Stomach (tissue), 4 donors: ENCODE data around the gene ZMIZ1.

Experiments used
- POLR2A ChIP-seq, 4 donors: fragments of 450-650 bp; IDR thresholded peaks; one replicate each; pipeline ENCODE4 v1.6.1; 2016; ENCODE audit warnings: antibody characterized with exemption in 4 of 4, control low read depth in 2 of 4, mild to moderate bottlenecking in 1 of 4, moderate library complexity in 1 of 4
- POLR2AphosphoS5 ChIP-seq, 3 donors: sonication (generic); formaldehyde crosslinking; IDR thresholded peaks; one replicate each; pipeline ENCODE4 v1.6.1; 2016; ENCODE audit warnings: antibody characterized with exemption in 3 of 3
- TF ChIP-seq, protein P1 (sequence below), 7 experiments: fragments of 450-650 bp in 4 of 7; fragments of 200-600 bp in 3 of 7; sonication (generic) in 3 of 7; IDR thresholded peaks; one replicate each; pipeline ENCODE4 v1.5.1; 2016 to 2019; ENCODE audit warnings: antibody characterized with exemption in 7 of 7, control low read depth in 2 of 7, mild to moderate bottlenecking in 1 of 7

- TF ChIP-seq, protein P1, sequence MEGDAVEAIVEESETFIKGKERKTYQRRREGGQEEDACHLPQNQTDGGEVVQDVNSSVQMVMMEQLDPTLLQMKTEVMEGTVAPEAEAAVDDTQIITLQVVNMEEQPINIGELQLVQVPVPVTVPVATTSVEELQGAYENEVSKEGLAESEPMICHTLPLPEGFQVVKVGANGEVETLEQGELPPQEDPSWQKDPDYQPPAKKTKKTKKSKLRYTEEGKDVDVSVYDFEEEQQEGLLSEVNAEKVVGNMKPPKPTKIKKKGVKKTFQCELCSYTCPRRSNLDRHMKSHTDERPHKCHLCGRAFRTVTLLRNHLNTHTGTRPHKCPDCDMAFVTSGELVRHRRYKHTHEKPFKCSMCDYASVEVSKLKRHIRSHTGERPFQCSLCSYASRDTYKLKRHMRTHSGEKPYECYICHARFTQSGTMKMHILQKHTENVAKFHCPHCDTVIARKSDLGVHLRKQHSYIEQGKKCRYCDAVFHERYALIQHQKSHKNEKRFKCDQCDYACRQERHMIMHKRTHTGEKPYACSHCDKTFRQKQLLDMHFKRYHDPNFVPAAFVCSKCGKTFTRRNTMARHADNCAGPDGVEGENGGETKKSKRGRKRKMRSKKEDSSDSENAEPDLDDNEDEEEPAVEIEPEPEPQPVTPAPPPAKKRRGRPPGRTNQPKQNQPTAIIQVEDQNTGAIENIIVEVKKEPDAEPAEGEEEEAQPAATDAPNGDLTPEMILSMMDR (IDR thresholded peaks at IDR 0.05): no peak
- TF ChIP-seq POLR2A (IDR thresholded peaks at IDR 0.05) (no peak), POLR2AphosphoS5 (IDR thresholded peaks at IDR 0.05) (no peak)
Measured at GRCh38 chr10:79166312-79166721, 97.6 kb downstream of the ZMIZ1 start.
